Cardiac fibroblast (primary cell): Measurements from ENCODE around the gene C2.

Source experiments
- DNase-seq, 2 donors: peaks; one replicate each; pipeline versions ENCODE4 v3.0.0 to v3.0.0-alpha.2; 2010; ENCODE audit warnings: low read depth in 2 of 2
- H3K4me3 ChIP-seq, 2 donors: replicated peaks in 1 of 2; 1 replicate in 1 of 2; 2 replicates in 1 of 2; pipeline ENCODE4 v1.5.1; 2011; ENCODE audit warnings: low read depth in 2 of 2, low read length in 2 of 2, mild to moderate bottlenecking in 2 of 2, moderate library complexity in 1 of 2
- CTCF ChIP-seq: IDR thresholded peaks from one replicate; pipeline ENCODE4 v1.5.1; 2011; ENCODE audit warnings: low read depth, mild to moderate bottlenecking, low read length, inconsistent platforms

C2 gene

GRCh38 chr6:31963921-31964320, 36.4 kb downstream of the C2 start:
- H3K4me3 ChIP-seq, result no peak overlapping the region
- DNase-seq, result no peak
- TF ChIP-seq CTCF, result no peak

GRCh38 chr6:31965700-31966099, 38.2 kb downstream of the C2 start:
- TF ChIP-seq CTCF, result no peak
- H3K4me3 ChIP-seq, result no peak overlapping the region
- DNase-seq, result no peak

GRCh38 chr6:31966506-31966905, 39.0 kb downstream of the C2 start:
- TF ChIP-seq CTCF, result no peak
- DNase-seq, result no peak
- no peak overlapping the region for H3K4me3 ChIP-seq

GRCh38 chr6:31966997-31967925, 39.7 kb downstream of the C2 start:
- H3K4me3 ChIP-seq, result no peak overlapping the region
- no peak for DNase-seq
- TF ChIP-seq CTCF, result no peak

- H3K4me3 ChIP-seq, result no peak overlapping the region
- no peak for DNase-seq
- no peak for TF ChIP-seq CTCF
Measured at GRCh38 chr6:31967926-31968320, 40.4 kb downstream of the C2 start.

- H3K4me3 ChIP-seq, result no peak overlapping the region
- TF ChIP-seq CTCF, result no peak
- no peak for DNase-seq
Measured at GRCh38 chr6:31968326-31968725, 40.8 kb downstream of the C2 start.
